CD4-positive, alpha-beta T cell (primary cell): ENCODE measurements around the gene WAS. TPM values are rescaled to one million over a fixed set of nuclear protein-coding genes. Genes with fewer than 3 reads are reported as not detected.

Experiments used
- ATAC-seq: fragments of 200-7000 bp; cut with Tn5 transposase; one replicate; pipeline ENCODE4 v1.10.0; 2022; ENCODE audit warnings: mild to moderate bottlenecking; ENCODE audit not compliant: poor library complexity
- CTCF ChIA-PET: fragments of 350-600 bp; sonication (Branson Sonifier 250); formaldehyde crosslinking; loops from one replicate; lab custom pipeline; 2021; ENCODE audit warnings: antibody characterized with exemption, inconsistent platforms; lab: Charles Lee
- POLR2A ChIA-PET: fragments of 350-600 bp; sonication (Branson Sonifier 250); formaldehyde crosslinking; loops from one replicate; lab custom pipeline; 2021; ENCODE audit warnings: antibody characterized with exemption, inconsistent platforms; lab: Charles Lee
- DNase-seq, 14 experiments: peaks; one replicate each; pipeline ENCODE4 v3.0.0-alpha.2; 2013 to 2020; ENCODE audit warnings: mixed read lengths in 2 of 14
- H3K27ac ChIP-seq, 2 donors: one replicate each; pipeline versions ENCODE4 v1.5.1 to v1.7.0; 2013; ENCODE audit warnings: low read length in 2 of 2, low read depth in 1 of 2, mild to moderate bottlenecking in 1 of 2
- H3K27me3 ChIP-seq, 2 experiments: 1 replicate in 1 of 2; 2 replicates in 1 of 2; pipeline versions ENCODE4 v1.6.1 to v1.7.0; 2013; ENCODE audit warnings: low read length in 2 of 2, control low read depth in 1 of 2, mild to moderate bottlenecking in 1 of 2, moderate library complexity in 1 of 2; ENCODE audit not compliant: insufficient read depth in 2 of 2, control insufficient read depth in 1 of 2
- H3K36me3 ChIP-seq: one replicate; pipeline ENCODE4 v1.6.1; 2013; ENCODE audit warnings: low read length, control low read depth; ENCODE audit not compliant: insufficient read depth
- H3K4me1 ChIP-seq: one replicate; pipeline ENCODE4 v1.6.1; 2013; ENCODE audit warnings: low read length, control low read depth; ENCODE audit not compliant: insufficient read depth
- H3K4me3 ChIP-seq: one replicate; pipeline ENCODE4 v1.5.1; 2013; ENCODE audit warnings: mild to moderate bottlenecking, low read length, moderate library complexity
- H3K9me3 ChIP-seq, 2 experiments: 1 replicate in 1 of 2; 2 replicates in 1 of 2; pipeline versions ENCODE4 v1.6.1 to v1.7.0; 2013; ENCODE audit warnings: low read length in 2 of 2, mild to moderate bottlenecking in 2 of 2, control low read depth in 1 of 2, moderate library complexity in 1 of 2; ENCODE audit not compliant: control insufficient read depth in 1 of 2, insufficient read depth in 1 of 2
- H3K27ac Mint-ChIP-seq: one replicate; pipeline ENCODE4 v1.8.0; 2020; ENCODE audit warnings: mixed read lengths
- H3K27me3 Mint-ChIP-seq: one replicate; pipeline ENCODE4 v1.8.0; 2021; ENCODE audit warnings: mixed read lengths
- H3K36me3 Mint-ChIP-seq: one replicate; pipeline ENCODE4 v1.8.0; 2021; ENCODE audit warnings: low read depth, mixed read lengths
- H3K4me1 Mint-ChIP-seq: one replicate; pipeline ENCODE4 v1.8.0; 2021; ENCODE audit warnings: low read depth, mixed read lengths
- H3K4me3 Mint-ChIP-seq: one replicate; pipeline ENCODE4 v1.8.0; 2020; ENCODE audit warnings: mild to moderate bottlenecking, mixed read lengths
- H3K9me3 Mint-ChIP-seq: one replicate; pipeline ENCODE4 v1.8.0; 2020; ENCODE audit warnings: mixed read lengths
- CTCF ChIP-seq: fragments of 200-600 bp; IDR thresholded peaks from one replicate; pipeline ENCODE4 v1.8.0; 2022; ENCODE audit warnings: antibody characterized with exemption, mild to moderate bottlenecking
- intact Hi-C, 2 experiments: fragments of 100-400 bp; cut with DNase I in 1 of 2; cut with micrococcal nuclease in 1 of 2; formaldehyde crosslinking; loops; one replicate each; pipeline versions ENCODE4 v1.15.1 to v1.9.0; 2023 to 2025; cut with DNase I, micrococcal nuclease
- total RNA-seq, 174 experiments: library from RNA in 2 of 174; stranded (reverse) in 2 of 174; gene quantifications; one replicate each; pipeline ENCODE4 v1.2.3 and lab custom pipeline; 2021 to 2026

WAS gene
- total RNA-seq, 2 experiments from 2014 or later: 63.7 to 67.4 TPM

DNA sequence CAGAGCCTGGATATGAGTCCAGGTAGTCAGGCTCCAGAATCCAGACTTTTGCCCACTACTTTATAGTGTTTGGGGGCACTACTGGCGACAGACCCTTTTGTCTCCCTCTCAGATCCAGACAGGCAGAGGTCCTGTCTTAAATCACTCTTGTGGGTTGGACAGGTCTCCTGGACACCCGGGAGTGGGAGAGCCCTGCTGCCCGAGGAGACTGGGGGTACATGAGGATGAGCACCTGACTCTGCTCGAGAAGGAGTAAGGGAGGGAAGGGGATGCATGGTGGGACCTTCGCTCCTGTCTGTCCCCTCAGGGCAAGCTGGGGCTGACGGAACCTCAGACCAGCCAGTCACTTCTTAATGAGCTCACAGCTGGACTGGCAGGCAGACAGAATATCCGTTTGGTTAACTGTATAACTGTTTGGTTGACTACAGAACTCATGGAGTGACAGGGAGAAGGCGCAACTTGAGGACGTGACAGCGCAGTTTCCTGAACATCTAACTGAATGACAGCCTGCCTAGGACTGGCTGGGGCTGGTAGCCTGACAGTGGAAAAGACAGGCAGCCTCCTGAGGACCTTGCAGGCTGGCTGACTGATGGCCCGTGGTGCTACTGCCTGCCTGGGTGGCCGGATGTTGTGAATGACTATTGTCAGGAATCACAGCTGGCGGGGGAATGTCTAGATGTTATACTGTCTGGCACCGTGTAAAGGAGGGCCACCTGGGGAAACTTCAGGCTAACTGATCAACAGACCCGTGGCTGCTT, 11.4 kb downstream of the WAS start:
- Mint-ChIP-seq H3K36me3 (peaks cover 35% of the 10 kb centered on the region), H3K27ac (peak overlapping the region; percentile 98), H3K4me1 (peaks cover 24% of the 10 kb centered on the region), H3K4me3 (peak overlapping the region; percentile 98), H3K9me3 (no peaks in the 10 kb centered on the region), H3K27me3 (no peaks in the 10 kb centered on the region)
- Histone ChIP-seq H3K27me3 (no peaks in the 10 kb centered on the region), H3K4me3 (no peak overlapping the region), H3K9me3 (no peaks in the 10 kb centered on the region), H3K36me3 (peaks cover 16% of the 10 kb centered on the region), H3K27ac (no peak overlapping the region), H3K4me1 (peaks cover 16% of the 10 kb centered on the region)
- no peak for TF ChIP-seq CTCF
- no peak for DNase-seq
- CTCF ChIA-PET: interaction anchor here (1.6 kb wide), 1 partner anchor 242 kb away, joined by 3 read pairs; no protein-coding TSS in a partner anchor
- ATAC-seq: no peak
- POLR2A ChIA-PET: interaction anchor here (3.3 to 3.5 kb wide), 2 partner anchors 12 to 42 kb away, joined by 22 to 46 read pairs; partner anchors contain the start of gene WAS
- intact Hi-C loops: loop anchor here in 1 of 2 experiments (5.0 kb wide), 1 partner anchor 107 kb away; the partner anchor contains the start of gene HDAC6

- H3K36me3 ChIP-seq: peaks cover 22% of the 10 kb centered on the region
- CTCF ChIA-PET: interaction anchor here (1.6 kb wide), 1 partner anchor 242 kb away, joined by 3 read pairs; no protein-coding TSS in a partner anchor
- Mint-ChIP-seq H3K4me1 (peaks cover 24% of the 10 kb centered on the region), H3K27ac (peak overlapping the region; percentile 98), H3K4me3 (peak overlapping the region; percentile 98), H3K36me3 (peaks cover 35% of the 10 kb centered on the region), H3K27me3 (no peaks in the 10 kb centered on the region), H3K9me3 (no peaks in the 10 kb centered on the region)
- peaks cover 16% of the 10 kb centered on the region for H3K4me1 ChIP-seq
- no peaks in the 10 kb centered on the region for H3K27me3 ChIP-seq
- DNase-seq (peak in 2 of 14 experiments; percentile 21 to 41), ATAC-seq (no peak)
- H3K27ac ChIP-seq: peak overlapping the region in 1 of 2 donors; percentile 72
- H3K9me3 ChIP-seq: no peaks in the 10 kb centered on the region
- TF ChIP-seq CTCF: no peak
- POLR2A ChIA-PET: interaction anchor here (0.8 to 3.6 kb wide), 7 partner anchors 12 to 244 kb away, joined by 3 to 46 read pairs (median 16); partner anchors contain the start of genes HDAC6 and WAS
- peak overlapping the region; percentile 65 for H3K4me3 ChIP-seq
- intact Hi-C loops: loop anchor here in 1 of 2 experiments (5.0 kb wide), 1 partner anchor 107 kb away; the partner anchor contains the start of gene HDAC6
These were observed 11.9 kb downstream of the WAS start for GRCh38 chrX:48695534-48695896.

- Histone ChIP-seq H3K4me3 (peak overlapping the region; percentile 65), H3K36me3 (peaks cover 22% of the 10 kb centered on the region), H3K4me1 (peaks cover 16% of the 10 kb centered on the region), H3K27me3 (no peaks in the 10 kb centered on the region), H3K27ac (peak overlapping the region; percentile 72 to 75), H3K9me3 (no peaks in the 10 kb centered on the region)
- ChIA-PET CTCF (interaction anchor here (1.6 kb wide), 1 partner anchor 242 kb away, joined by 3 read pairs; no protein-coding TSS in a partner anchor), POLR2A (interaction anchor here (0.8 to 3.6 kb wide), 12 partner anchors 13 to 1164 kb away, joined by 3 to 46 read pairs (median 4); partner anchors contain the start of genes HDAC6, PQBP1, RBM3 and TIMM17B)
- Mint-ChIP-seq H3K9me3 (no peaks in the 10 kb centered on the region), H3K4me1 (peaks cover 24% of the 10 kb centered on the region), H3K27ac (peak overlapping the region; percentile 98), H3K36me3 (peaks cover 35% of the 10 kb centered on the region), H3K4me3 (peak overlapping the region; percentile 98), H3K27me3 (no peaks in the 10 kb centered on the region)
- no peak for TF ChIP-seq CTCF
- DNase-seq: no peak
- no peak for ATAC-seq
- intact Hi-C loops: loop anchor here (1.0 to 5.0 kb wide), 4 partner anchors 13 to 106 kb away; partner anchors contain the start of genes HDAC6 (in 1 of the 2) and WAS (in 1 of the 2)
These were observed 12.3 kb downstream of the WAS start for GRCh38 chrX:48695925-48696300.
